NCI-H2081 (cell line): ENCODE results near the gene HIVEP1.
"Not testable (repeated sequence)": the region's sequence is repeated elsewhere in the genome, so short reads cannot be mapped to it uniquely, and the experiment has no call there.

Experiments used
- DNase-seq, 2 experiments: peaks; one replicate each; lab custom pipeline; 2025; lab: John Stamatoyannopoulos, UW

The HIVEP1 gene

GRCh38 chr6:12116978-12117377 lies 104.9 kb downstream of the HIVEP1 start:
- no peak for DNase-seq

DNA sequence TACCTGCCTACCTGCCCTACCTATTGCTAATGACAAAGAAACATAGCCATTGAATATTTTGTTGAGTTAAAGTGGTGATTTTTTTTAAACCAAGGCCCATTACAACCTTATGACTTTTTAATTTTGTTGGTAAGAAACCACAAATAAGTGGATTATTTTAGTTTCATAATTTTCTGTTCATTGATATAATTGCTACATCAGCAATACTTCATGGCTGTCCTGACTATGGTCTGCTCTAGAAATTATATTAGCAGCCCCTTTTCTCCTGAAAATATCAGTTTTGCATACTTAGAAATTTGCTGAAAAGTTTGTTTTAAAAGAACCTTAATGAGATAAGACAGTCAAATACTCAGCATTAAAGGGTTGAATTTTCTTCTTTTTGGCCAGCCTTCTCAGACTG lies 106.5 kb downstream of the HIVEP1 start:
- no peak for DNase-seq

GRCh38 chr6:12119085-12119588 lies 107.0 kb downstream of the HIVEP1 start:
- DNase-seq, result no peak

DNA sequence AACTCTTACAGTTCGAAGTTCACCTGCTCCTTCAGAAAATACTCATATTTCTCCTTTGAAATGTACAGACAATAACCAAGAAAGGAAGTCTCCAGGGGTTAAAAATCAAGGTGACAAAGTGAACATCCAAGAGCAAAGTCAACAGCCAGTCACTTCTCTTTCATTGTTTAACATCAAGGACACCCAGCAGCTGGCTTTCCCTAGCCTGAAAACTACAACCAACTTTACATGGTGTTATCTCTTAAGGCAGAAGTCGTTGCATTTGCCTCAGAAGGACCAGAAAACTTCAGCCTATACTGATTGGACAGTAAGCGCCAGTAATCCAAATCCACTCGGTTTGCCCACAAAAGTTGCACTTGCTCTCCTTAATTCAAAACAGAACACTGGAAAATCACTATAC lies 113.3 kb downstream of the HIVEP1 start:
- DNase-seq, result no peak

DNA sequence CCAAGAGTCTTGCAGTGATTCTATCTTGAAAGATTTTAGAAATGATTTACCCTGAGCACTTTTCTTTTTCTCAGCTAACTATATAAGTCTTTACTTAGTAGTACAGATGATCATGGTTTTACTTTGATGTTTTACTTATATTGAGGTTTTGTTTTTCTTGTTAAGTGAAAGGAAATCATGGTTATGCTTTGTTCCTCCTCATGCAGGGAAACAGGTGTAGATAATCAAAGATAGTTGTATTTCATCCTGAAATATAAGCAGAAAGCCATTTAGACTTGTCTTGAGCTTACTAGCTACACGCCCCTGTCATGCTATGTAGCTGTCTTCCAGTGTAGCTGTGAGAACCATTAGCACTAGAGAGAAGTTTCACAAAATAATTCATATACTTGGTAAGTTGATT lies 113.9 kb downstream of the HIVEP1 start:
- no peak for DNase-seq

- DNase-seq, result no peak
Observed at GRCh38 chr6:12129523-12129922, 117.4 kb downstream of the HIVEP1 start.

- DNase-seq, result no peak
Observed at GRCh38 chr6:12132351-12133222, 120.5 kb downstream of the HIVEP1 start.

GRCh38 chr6:12134581-12134980 lies 122.5 kb downstream of the HIVEP1 start:
- no peak for DNase-seq

- DNase-seq, result no peak
Observed at GRCh38 chr6:12134991-12135390, 122.9 kb downstream of the HIVEP1 start.

DNA sequence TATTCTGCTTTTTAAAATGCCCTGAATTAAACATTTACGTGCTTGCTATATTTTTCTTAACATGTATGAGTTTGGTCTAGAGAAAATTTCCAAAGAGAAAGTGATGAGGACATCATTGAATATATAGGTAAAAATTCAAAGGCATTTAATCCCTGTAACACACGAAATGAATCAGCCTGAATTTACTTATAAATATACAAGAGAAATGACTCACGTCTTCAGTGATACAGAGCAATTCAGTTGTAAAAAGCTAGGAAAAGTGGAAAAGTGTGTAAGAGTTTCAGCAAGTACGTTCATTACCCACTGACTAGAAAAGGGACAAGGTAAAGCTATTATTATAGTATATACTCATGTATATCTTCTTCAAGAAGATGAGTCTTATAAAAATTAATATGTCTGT lies 124.8 kb downstream of the HIVEP1 start:
- DNase-seq, result no peak

DNA sequence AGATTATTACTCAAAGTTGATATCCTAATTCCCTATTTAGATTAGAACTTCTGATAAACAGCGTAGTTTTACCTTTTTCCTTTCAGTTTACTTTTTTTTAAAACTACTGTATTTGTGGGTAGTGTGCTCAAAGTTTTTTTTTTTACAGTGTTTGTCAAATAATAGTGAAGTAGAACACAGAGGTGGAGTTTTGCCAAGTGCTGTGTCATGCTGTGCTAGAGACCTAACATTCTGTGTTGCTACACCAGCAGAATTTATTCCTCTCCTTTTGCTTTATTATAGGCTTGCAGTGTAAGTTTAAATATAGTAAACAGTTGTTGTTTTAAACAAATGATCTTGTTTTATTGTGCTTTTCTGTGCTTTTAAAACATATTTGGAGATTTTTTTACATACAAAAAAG lies 125.4 kb downstream of the HIVEP1 start:
- peak in 1 of 2 experiments; percentile 8 for DNase-seq

- no peak for DNase-seq
Observed at GRCh38 chr6:12138381-12138780, 126.3 kb downstream of the HIVEP1 start.

DNA sequence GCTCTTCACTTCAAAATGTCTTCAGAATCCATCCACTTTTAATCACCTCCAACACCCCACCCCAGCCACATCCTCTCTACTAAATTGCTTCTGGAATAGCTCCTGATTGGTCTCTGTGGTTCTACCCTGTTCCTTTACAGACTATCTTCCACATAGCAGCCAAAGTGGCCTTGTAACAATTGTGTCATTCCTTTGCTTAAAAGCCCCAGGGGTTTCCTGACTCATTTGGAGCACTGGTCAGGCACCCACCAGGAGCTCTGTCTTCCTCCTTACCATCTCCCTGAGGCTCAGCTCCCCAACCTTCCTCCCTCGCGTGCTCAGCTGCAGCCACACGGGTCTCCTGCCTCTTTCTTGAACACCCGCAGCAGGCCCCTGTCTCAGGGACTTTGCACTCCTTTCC lies 126.8 kb downstream of the HIVEP1 start:
- DNase-seq, result no peak

DNA sequence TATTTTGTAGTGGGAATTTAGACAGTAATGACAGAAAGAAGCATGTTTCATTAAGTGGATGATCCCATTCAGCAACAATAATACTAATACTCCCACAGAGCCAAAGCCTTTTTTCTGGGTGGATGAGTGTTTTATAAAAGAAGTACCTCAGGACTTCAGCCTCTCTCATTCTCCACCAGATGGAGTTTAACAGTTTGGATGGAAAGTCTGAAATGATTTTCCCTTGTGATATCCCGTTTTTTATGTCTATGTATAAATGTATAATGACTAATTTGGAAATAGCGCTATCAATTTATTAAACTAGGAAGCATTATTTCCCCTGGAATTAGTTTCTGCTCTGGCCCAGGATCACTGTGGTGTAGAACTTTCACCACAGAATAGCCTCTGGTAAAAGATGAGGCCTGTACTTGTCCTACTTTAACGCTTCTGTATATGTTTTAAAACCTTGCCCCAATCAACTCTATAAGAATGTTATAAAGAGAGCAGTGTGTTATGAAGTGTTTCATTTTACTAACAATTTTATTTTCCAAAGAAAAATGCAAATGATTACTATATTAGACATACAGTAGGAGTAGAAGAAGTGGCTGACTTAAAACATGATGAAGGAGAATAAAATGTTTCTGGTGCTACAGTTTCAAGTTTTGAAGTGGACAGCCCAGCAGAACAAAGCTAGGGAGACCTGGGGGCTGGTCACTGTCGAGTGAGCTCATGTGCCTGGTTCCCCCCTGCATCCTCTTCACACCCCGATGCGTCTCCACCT lies 135.6 kb downstream of the HIVEP1 start:
- no peak for DNase-seq

- no peak for DNase-seq
Observed at GRCh38 chr6:12148317-12148801, 136.2 kb downstream of the HIVEP1 start.

- no peak for DNase-seq
Observed at GRCh38 chr6:12148841-12149240, 136.7 kb downstream of the HIVEP1 start.

- no peak for DNase-seq
Observed at GRCh38 chr6:12149944-12150510, 137.9 kb downstream of the HIVEP1 start.

GRCh38 chr6:12150812-12151432 lies 138.8 kb downstream of the HIVEP1 start:
- DNase-seq, result peak; percentile 10 to 26

DNA sequence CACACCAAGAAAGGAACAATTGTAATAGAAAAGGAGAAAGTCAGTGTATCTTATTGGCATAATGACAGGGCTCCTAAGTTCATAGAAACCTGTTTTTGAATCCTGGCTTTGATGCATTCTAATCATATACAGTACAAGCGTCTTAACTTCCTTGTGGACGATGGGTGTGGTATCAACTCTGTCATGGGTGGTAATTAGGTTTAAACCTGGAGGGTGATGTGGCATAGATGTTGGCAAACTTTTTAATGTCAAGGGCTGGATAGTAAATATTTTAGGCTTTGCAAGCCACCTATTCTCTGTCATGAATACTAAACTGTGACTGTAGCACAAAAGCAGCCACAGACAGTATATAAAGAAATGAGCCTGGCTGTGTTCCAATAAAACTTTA lies 139.3 kb downstream of the HIVEP1 start:
- no peak for DNase-seq

DNA sequence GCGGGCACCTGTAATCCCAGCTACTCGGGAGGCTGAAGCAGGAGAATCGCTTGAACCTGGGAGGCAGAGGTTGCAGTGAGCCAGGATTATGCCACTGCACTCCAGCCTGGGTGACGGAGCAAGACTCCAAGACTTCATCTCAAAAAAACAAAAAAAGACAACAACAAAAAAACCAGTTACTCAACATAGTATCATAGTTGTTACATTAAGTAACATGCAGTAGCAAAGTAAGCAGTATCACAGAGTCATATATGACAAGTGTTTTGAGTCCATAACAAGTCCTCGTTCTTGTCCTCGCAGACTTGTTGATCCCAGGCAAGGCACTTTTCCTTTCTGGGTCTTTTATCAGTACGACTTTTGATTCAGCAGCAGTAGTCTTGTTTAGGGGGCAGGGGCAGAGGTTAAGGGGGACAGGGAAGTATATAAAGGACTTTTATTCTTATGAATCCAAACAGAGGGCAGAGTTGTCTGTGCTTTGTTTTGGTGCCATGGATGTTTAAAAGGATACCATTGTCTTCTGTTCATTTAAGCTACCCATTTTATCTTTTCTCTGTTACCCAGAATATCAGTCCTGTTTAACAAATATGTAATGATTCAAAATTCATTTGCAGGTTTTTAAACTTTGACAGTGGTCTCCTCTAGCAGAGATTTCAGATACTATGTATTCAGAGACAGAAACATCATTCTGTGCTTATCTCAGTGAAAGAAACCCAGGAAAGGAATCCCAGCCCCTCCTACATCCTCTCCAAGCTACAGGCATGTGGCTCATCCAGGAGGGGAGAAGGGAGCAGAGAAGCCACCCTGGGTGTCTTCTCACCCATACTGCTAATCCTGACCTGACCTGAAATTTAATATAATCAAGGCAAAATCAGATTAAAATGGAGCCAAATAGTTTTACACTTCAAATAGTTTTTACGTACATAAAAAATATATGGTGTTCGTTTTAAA lies 140.2 kb downstream of the HIVEP1 start:
- DNase-seq, result no peak

DNA sequence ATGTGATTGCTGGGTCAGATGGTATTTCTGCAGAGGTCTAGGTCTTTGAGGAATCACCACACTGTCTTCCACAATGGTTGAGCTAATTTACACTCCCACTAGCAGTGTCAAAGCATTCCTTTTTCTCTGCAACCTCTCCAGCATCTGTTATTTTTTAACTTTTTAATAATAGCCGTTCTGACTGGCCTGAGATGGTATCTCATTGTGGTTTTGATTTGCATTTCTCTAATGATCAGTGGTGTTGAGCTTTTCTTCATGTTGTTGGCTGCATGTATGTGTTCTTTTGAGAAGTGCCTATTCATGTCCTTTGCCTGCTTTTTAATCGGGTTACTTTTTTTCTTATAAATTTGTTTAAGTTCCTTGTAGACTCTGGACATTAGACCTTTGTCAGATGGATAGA lies 143.7 kb downstream of the HIVEP1 start:
- not testable (repeated sequence) for DNase-seq
